Transverse colon (tissue), 4 donors: ENCODE results near the gene MTERF1. TPM values are rescaled to one million over a fixed set of nuclear protein-coding genes. Genes with fewer than 3 reads are reported as not detected.

Experiments used
- DNase-seq: peaks from one replicate; pipeline ENCODE4 v3.0.0-alpha.2; 2019
- H3K27ac ChIP-seq, 4 donors: fragments of 200-600 bp; sonication (generic); 2 replicates each; pipeline ENCODE4 v1.5.1; 2016 to 2018; ENCODE audit warnings: inconsistent platforms in 4 of 4
- H3K27me3 ChIP-seq: fragments of 200-600 bp; sonication (generic); 2 replicates; pipeline ENCODE4 v1.5.1; 2017; ENCODE audit warnings: inconsistent platforms
- H3K36me3 ChIP-seq, 4 donors: fragments of 200-600 bp; sonication (generic); 2 replicates each; pipeline ENCODE4 v1.5.1; 2017 to 2019; ENCODE audit warnings: inconsistent platforms in 4 of 4
- H3K4me1 ChIP-seq, 4 donors: fragments of 200-600 bp; sonication (generic); 2 replicates each; pipeline ENCODE4 v1.5.1; 2017 to 2020; ENCODE audit warnings: inconsistent platforms in 4 of 4
- H3K4me3 ChIP-seq, 4 donors: fragments of 200-600 bp; sonication (generic); 1 replicate in 1 of 4; 2 replicates in 3 of 4; pipeline versions ENCODE4 v1.5.1 to v1.6.1; 2017 to 2019; ENCODE audit warnings: inconsistent platforms in 4 of 4
- H3K9me3 ChIP-seq, 2 donors: fragments of 200-600 bp; sonication (generic); 2 replicates each; pipeline ENCODE4 v1.5.1; 2017 to 2019; ENCODE audit warnings: inconsistent platforms in 2 of 2
- CTCF ChIP-seq, 5 experiments: fragments of 200-600 bp in 3 of 5; fragments of 450-650 bp in 2 of 5; sonication (generic) in 3 of 5; IDR thresholded peaks; 1 replicate in 2 of 5; 2 replicates in 3 of 5; pipeline ENCODE4 v1.5.1; 2016 to 2017; ENCODE audit warnings: antibody characterized with exemption in 5 of 5, inconsistent platforms in 3 of 5, mild to moderate bottlenecking in 2 of 5, moderate library complexity in 1 of 5
- EP300 ChIP-seq: sonication (generic); formaldehyde crosslinking; IDR thresholded peaks from one replicate; pipeline ENCODE4 v1.6.1; 2017; ENCODE audit warnings: antibody characterized with exemption, low read depth
- POLR2A ChIP-seq: fragments of 450-650 bp; IDR thresholded peaks from one replicate; pipeline ENCODE4 v1.6.1; 2016; ENCODE audit warnings: antibody characterized with exemption, mild to moderate bottlenecking, moderate library complexity
- POLR2AphosphoS5 ChIP-seq, 3 donors: sonication (generic); formaldehyde crosslinking; IDR thresholded peaks; one replicate each; pipeline ENCODE4 v1.6.1; 2016; ENCODE audit warnings: antibody characterized with exemption in 3 of 3
- WGBS, 2 donors: methylation state at CpG; one replicate each; pipeline ENCODE4 v1.1.5; 2018; ENCODE audit warnings: low coverage in 1 of 2; 5-methylcytosine and 5-hydroxymethylcytosine counted together
- in situ Hi-C, 4 donors: fragments of 200-750 bp; cut with MboI; loops; one replicate each; pipeline versions ENCODE4 v1.15.0 to v1.15.1; 2017; ENCODE audit warnings: low sequenced_read_pairs in 3 of 4, low pct_ligation_motif_present in 1 of 4, low pct_unique_long_range_greater_than_20kb in 1 of 4
- intact Hi-C: fragments of 100-400 bp; cut with DNase I; formaldehyde crosslinking; loops from one replicate; pipeline ENCODE4 v1.15.1; 2023; ENCODE audit warnings: low total_unique reads
- total RNA-seq, 4 donors: library from RNA; depleted of rRNA; stranded (reverse); fragments of >200 nt; gene quantifications; one replicate each; pipeline ENCODE4 v1.1.0, GENCODE V29; 2016

The MTERF1 gene
- total RNA-seq, 4 donors from 2014 or later, result 0.80 to 24.3 (median 11.3) TPM

GRCh38 chr7:91872928-91873327, 7.6 kb downstream of the MTERF1 start:
- intact Hi-C loops, result no loop called here

GRCh38 chr7:91872069-91872468, 8.4 kb downstream of the MTERF1 start:
- TF ChIP-seq POLR2AphosphoS5 (IDR thresholded peaks at IDR 0.05) (no peak), EP300 (no peak), POLR2A (no peak), CTCF (IDR thresholded peaks at IDR 0.05) (no peak)
- Histone ChIP-seq H3K27ac (no peak overlapping the region), H3K27me3 (no peaks in the 10 kb centered on the region), H3K9me3 (no peaks in the 10 kb centered on the region), H3K4me1 (no peaks in the 10 kb centered on the region), H3K36me3 (peaks cover 0 to 8% (median 0%) of the 10 kb centered on the region in 4 donors), H3K4me3 (no peak overlapping the region)
- intact Hi-C loops (no loop called here), in situ Hi-C loops (no loop called here)
- no peak for DNase-seq

More at GRCh38 chr7:91872928-91873327, 7.6 kb downstream of the MTERF1 start:
- Histone ChIP-seq H3K27ac (no peak overlapping the region), H3K27me3 (no peaks in the 10 kb centered on the region), H3K9me3 (no peaks in the 10 kb centered on the region), H3K36me3 (peaks cover 0 to 8% (median 0%) of the 10 kb centered on the region in 4 donors), H3K4me3 (no peak overlapping the region), H3K4me1 (no peaks in the 10 kb centered on the region)
- in situ Hi-C loops, result no loop called here
- no peak for DNase-seq
- TF ChIP-seq POLR2AphosphoS5 (IDR thresholded peaks at IDR 0.05) (no peak), POLR2A (no peak), EP300 (no peak), CTCF (IDR thresholded peaks at IDR 0.05) (no peak)

- no peak for DNase-seq
- H3K27ac ChIP-seq, result no peak overlapping the region
- H3K4me3 ChIP-seq, result no peak overlapping the region
- TF ChIP-seq POLR2AphosphoS5 (IDR thresholded peaks at IDR 0.05) (no peak), POLR2A (no peak), EP300 (no peak), CTCF (IDR thresholded peaks at IDR 0.05) (no peak)
- intact Hi-C loops, result no loop called here
- in situ Hi-C loops, result no loop called here
- no peaks in the 10 kb centered on the region for H3K27me3 ChIP-seq
- H3K9me3 ChIP-seq, result no peaks in the 10 kb centered on the region
- H3K36me3 ChIP-seq, result peaks cover 0 to 7% (median 0%) of the 10 kb centered on the region in 4 donors
- no peaks in the 10 kb centered on the region for H3K4me1 ChIP-seq
- 88 to 100% methylated on average over 1 of the region's 1 CpG for WGBS, 2 donors
Measured at GRCh38 chr7:91869661-91870060, 10.8 kb downstream of the MTERF1 start.

- H3K36me3 ChIP-seq, result peaks cover 0 to 5% (median 0%) of the 10 kb centered on the region in 4 donors
- DNase-seq, result no peak
- intact Hi-C loops (no loop called here), in situ Hi-C loops (no loop called here)
- 45 to 52% methylated on average over 2 of the region's 2 CpGs for WGBS, 2 donors
- H3K4me3 ChIP-seq, result no peak overlapping the region
- H3K9me3 ChIP-seq, result no peaks in the 10 kb centered on the region
- no peak overlapping the region for H3K27ac ChIP-seq
- no peaks in the 10 kb centered on the region for H3K4me1 ChIP-seq
- no peak for TF ChIP-seq POLR2A
- TF ChIP-seq CTCF (IDR thresholded peaks at IDR 0.05), result no peak
- no peak for TF ChIP-seq POLR2AphosphoS5 (IDR thresholded peaks at IDR 0.05)
- no peak for TF ChIP-seq EP300
- no peaks in the 10 kb centered on the region for H3K27me3 ChIP-seq
Measured at GRCh38 chr7:91866599-91867148, 13.8 kb downstream of the MTERF1 start.
